Measurements from ENCODE around the gene CLIC4. TPM values are rescaled to one million over a fixed set of nuclear protein-coding genes. Genes with fewer than 3 reads are reported as not detected.

The CLIC4 gene
- total and polyA plus RNA-seq, 9 of the 15 experiments (the other 6 are each of a cell fraction or from before 2014, with no cell fraction given), result 16.0 to 67.5 (median 38.4) TPM

DNA sequence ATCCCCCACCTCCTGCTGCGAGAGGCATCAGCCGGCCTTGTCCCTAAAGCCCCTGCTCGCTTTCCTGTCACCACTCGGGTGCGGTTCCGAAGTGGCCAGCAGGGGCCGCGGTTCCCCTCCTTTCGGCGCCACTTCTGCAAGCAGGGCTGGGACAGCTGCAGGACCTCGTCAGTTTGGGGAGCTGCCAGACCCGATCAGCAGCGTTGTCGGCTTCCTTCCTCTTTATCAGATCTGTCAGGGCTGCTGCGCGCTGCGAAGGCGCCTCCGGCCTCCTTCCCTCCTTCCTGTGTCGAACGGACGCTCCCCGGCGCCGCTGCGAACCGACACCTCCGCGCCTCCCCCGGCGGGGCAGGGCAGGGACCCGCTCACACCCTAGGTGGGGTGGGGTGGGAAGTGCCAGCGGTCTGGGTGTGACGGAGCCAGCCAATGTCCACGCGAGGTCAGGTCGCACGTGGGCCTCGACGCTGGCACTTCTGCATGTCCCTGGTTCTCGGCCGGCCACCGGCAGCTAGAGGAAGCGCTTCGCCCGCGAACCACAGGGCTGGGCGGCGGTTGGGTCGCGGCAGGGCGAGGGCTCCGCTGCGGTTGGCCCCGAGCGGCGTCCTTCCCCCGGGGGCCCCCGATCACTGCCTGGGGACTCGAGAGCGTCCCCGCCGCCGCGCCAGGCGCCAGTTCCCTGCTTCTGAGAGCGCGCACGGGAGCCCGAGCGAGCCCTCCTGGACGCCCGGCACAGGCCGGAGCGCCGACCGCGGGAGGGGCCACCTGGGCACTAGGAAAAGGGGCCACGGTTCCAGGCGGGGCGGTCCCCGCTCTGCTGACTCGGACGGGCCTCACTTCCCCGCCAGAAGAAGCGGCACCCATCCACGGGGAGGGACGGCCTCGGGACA is 103.0 kb downstream of the CLIC4 start (continued):
- TF ChIP-seq, protein P1, sequence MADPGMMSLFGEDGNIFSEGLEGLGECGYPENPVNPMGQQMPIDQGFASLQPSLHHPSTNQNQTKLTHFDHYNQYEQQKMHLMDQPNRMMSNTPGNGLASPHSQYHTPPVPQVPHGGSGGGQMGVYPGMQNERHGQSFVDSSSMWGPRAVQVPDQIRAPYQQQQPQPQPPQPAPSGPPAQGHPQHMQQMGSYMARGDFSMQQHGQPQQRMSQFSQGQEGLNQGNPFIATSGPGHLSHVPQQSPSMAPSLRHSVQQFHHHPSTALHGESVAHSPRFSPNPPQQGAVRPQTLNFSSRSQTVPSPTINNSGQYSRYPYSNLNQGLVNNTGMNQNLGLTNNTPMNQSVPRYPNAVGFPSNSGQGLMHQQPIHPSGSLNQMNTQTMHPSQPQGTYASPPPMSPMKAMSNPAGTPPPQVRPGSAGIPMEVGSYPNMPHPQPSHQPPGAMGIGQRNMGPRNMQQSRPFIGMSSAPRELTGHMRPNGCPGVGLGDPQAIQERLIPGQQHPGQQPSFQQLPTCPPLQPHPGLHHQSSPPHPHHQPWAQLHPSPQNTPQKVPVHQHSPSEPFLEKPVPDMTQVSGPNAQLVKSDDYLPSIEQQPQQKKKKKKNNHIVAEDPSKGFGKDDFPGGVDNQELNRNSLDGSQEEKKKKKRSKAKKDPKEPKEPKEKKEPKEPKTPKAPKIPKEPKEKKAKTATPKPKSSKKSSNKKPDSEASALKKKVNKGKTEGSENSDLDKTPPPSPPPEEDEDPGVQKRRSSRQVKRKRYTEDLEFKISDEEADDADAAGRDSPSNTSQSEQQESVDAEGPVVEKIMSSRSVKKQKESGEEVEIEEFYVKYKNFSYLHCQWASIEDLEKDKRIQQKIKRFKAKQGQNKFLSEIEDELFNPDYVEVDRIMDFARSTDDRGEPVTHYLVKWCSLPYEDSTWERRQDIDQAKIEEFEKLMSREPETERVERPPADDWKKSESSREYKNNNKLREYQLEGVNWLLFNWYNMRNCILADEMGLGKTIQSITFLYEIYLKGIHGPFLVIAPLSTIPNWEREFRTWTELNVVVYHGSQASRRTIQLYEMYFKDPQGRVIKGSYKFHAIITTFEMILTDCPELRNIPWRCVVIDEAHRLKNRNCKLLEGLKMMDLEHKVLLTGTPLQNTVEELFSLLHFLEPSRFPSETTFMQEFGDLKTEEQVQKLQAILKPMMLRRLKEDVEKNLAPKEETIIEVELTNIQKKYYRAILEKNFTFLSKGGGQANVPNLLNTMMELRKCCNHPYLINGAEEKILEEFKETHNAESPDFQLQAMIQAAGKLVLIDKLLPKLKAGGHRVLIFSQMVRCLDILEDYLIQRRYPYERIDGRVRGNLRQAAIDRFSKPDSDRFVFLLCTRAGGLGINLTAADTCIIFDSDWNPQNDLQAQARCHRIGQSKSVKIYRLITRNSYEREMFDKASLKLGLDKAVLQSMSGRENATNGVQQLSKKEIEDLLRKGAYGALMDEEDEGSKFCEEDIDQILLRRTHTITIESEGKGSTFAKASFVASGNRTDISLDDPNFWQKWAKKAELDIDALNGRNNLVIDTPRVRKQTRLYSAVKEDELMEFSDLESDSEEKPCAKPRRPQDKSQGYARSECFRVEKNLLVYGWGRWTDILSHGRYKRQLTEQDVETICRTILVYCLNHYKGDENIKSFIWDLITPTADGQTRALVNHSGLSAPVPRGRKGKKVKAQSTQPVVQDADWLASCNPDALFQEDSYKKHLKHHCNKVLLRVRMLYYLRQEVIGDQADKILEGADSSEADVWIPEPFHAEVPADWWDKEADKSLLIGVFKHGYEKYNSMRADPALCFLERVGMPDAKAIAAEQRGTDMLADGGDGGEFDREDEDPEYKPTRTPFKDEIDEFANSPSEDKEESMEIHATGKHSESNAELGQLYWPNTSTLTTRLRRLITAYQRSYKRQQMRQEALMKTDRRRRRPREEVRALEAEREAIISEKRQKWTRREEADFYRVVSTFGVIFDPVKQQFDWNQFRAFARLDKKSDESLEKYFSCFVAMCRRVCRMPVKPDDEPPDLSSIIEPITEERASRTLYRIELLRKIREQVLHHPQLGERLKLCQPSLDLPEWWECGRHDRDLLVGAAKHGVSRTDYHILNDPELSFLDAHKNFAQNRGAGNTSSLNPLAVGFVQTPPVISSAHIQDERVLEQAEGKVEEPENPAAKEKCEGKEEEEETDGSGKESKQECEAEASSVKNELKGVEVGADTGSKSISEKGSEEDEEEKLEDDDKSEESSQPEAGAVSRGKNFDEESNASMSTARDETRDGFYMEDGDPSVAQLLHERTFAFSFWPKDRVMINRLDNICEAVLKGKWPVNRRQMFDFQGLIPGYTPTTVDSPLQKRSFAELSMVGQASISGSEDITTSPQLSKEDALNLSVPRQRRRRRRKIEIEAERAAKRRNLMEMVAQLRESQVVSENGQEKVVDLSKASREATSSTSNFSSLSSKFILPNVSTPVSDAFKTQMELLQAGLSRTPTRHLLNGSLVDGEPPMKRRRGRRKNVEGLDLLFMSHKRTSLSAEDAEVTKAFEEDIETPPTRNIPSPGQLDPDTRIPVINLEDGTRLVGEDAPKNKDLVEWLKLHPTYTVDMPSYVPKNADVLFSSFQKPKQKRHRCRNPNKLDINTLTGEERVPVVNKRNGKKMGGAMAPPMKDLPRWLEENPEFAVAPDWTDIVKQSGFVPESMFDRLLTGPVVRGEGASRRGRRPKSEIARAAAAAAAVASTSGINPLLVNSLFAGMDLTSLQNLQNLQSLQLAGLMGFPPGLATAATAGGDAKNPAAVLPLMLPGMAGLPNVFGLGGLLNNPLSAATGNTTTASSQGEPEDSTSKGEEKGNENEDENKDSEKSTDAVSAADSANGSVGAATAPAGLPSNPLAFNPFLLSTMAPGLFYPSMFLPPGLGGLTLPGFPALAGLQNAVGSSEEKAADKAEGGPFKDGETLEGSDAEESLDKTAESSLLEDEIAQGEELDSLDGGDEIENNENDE (IDR thresholded peaks at IDR 0.05; ENCODE audit: low read depth, low read length), result peak; percentile 66
- TF ChIP-seq ZFP30 (CRISPR knock-in tag; IDR thresholded peaks at IDR 0.05; ENCODE audit: borderline replicate concordance) (no peak), PCBP1 (IDR thresholded peaks at IDR 0.05; ENCODE audit: low read depth, low read length, poor library complexity, severe bottlenecking) (peak; percentile 94), CEBPG (CRISPR knock-in tag; IDR thresholded peaks at IDR 0.05) (no peak), CEBPG (tag; conservative IDR thresholded peaks at IDR 0.05 in 1 of 2, IDR thresholded peaks at IDR 0.05 in 1 of 2) (no peak), KLF10 (CRISPR knock-in tag; IDR thresholded peaks at IDR 0.05) (no peak; the same call in 1 of the 2 replicates), SRSF7 (optimal IDR thresholded peaks at IDR 0.05; ENCODE audit: low read depth, low read length) (no peak), ZFX (CRISPR knock-in tag; IDR thresholded peaks at IDR 0.05) (peak; percentile 71)
- TF ChIP-seq, protein P2, sequence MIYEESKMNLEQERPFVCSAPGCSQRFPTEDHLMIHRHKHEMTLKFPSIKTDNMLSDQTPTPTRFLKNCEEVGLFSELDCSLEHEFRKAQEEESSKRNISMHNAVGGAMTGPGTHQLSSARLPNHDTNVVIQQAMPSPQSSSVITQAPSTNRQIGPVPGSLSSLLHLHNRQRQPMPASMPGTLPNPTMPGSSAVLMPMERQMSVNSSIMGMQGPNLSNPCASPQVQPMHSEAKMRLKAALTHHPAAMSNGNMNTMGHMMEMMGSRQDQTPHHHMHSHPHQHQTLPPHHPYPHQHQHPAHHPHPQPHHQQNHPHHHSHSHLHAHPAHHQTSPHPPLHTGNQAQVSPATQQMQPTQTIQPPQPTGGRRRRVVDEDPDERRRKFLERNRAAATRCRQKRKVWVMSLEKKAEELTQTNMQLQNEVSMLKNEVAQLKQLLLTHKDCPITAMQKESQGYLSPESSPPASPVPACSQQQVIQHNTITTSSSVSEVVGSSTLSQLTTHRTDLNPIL (CRISPR knock-in tag; IDR thresholded peaks at IDR 0.05), result 0 out of 2 replicates have a peak, but pooled peaks have one; percentile 57
- TF ChIP-seq, protein P3, sequence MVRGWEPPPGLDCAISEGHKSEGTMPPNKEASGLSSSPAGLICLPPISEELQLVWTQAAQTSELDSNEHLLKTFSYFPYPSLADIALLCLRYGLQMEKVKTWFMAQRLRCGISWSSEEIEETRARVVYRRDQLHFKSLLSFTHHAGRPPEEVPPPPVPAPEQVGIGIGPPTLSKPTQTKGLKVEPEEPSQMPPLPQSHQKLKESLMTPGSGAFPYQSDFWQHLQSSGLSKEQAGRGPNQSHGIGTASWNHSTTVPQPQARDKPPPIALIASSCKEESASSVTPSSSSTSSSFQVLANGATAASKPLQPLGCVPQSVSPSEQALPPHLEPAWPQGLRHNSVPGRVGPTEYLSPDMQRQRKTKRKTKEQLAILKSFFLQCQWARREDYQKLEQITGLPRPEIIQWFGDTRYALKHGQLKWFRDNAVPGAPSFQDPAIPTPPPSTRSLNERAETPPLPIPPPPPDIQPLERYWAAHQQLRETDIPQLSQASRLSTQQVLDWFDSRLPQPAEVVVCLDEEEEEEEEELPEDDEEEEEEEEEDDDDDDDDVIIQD (CRISPR knock-in tag; IDR thresholded peaks at IDR 0.05), result 0 out of 2 replicates have a peak, but pooled peaks have one; percentile 52

Data from K562 (cell line).